Activated CD8-positive, alpha-beta memory T cell treated with anti-CD3 and anti-CD28 coated beads, Interleukin-2, amount 50 U/mL, for 4 hours (primary cell): ENCODE data around the gene CDCP2.
"Not testable (repeated sequence)": the region's sequence is repeated elsewhere in the genome, so short reads cannot be mapped to it uniquely, and the experiment has no call there.

Experiments used
- DNase-seq: peaks from one replicate; pipeline ENCODE4 v3.0.0-alpha.2; 2020

CDCP2 gene

DNA sequence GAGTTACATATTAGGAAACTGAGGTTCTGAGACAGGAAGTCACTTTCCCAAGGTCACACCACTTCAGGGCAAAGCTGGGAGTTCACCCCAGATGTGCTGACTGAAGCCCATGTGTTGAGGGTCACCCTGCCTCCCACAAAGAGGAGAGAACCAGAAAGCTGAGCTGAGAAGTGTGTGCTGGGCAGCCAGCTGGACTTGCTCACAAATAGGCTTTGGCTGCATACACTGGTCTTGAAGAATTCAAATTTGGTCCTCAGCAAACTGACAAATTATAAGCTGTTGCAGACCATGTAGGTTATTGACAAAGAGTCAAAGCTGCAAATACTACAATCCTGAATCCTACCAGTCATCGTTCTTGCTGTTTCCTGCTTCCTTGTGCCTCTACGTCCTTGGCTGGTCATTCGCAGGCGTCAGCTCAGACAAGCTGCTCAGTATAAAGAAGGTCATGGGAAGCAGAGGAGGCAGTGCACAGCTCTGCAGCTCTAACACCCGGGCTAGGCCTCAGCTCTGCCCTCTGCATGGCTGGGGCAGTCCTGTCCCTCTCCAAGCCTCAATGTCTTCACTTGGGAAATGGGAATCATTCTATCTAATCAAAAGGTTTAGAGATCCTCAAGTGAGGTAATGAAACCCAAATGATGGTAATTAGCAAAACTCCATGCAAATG lies 40.0 kb downstream of the CDCP2 start:
- no peak for DNase-seq

DNA sequence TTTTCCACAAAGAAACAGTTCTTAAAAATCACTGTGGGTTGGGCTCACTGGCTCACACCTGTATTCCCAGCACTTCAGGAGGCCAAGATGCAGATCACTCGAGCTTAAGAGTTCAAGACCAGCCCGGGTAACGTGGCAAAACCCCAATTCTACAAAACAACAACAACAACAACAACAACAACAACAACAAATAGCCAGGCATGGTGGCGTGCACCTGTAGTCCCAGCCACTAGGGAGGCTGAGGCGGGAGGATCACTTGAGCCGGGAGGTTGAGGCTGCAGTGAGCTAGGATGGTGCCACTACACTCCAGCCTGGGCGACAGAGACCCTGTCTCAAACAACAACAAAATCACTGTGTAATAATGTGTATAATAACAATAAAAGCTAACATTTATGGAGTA lies 40.8 kb downstream of the CDCP2 start:
- no peak for DNase-seq

DNA sequence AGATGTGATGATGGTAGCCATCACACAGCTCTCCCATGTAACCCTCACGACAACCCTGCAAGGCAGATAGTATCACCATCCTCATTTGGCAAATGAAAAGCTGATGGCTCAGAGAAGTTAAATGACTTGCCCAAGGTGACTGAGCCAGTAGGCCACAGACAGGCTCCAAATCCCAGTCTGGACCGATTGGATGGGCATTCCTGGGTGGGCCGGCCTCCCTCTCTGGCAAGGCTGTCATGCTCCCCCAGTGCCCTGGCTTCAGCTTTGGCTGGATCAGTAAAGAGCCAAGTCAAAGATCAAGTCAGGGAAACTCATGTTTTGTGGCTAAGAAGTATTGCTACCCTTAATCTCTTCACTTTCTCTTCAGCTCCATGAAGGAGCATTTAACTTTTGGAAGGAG lies 41.2 kb downstream of the CDCP2 start:
- no peak for DNase-seq

DNA sequence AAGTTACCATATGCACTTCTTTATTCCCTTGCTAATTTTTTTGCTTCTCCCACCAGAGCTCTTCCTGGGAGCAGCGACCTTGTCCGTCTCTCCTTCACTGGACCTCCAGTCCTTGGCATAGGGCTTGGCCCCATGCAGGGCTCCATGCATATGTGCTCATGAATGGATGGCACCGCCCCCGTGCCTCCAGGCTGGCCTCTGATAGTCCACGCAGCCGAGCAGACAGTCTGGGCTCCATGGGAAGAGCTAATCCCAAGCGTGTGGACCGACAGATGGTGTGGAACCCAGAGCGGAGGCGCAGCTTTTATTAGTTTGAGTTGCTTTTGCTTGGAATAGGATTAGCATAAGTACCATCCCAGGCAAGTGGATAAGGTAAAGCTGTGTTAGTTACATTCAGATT lies 41.8 kb downstream of the CDCP2 start:
- DNase-seq = no peak

DNA sequence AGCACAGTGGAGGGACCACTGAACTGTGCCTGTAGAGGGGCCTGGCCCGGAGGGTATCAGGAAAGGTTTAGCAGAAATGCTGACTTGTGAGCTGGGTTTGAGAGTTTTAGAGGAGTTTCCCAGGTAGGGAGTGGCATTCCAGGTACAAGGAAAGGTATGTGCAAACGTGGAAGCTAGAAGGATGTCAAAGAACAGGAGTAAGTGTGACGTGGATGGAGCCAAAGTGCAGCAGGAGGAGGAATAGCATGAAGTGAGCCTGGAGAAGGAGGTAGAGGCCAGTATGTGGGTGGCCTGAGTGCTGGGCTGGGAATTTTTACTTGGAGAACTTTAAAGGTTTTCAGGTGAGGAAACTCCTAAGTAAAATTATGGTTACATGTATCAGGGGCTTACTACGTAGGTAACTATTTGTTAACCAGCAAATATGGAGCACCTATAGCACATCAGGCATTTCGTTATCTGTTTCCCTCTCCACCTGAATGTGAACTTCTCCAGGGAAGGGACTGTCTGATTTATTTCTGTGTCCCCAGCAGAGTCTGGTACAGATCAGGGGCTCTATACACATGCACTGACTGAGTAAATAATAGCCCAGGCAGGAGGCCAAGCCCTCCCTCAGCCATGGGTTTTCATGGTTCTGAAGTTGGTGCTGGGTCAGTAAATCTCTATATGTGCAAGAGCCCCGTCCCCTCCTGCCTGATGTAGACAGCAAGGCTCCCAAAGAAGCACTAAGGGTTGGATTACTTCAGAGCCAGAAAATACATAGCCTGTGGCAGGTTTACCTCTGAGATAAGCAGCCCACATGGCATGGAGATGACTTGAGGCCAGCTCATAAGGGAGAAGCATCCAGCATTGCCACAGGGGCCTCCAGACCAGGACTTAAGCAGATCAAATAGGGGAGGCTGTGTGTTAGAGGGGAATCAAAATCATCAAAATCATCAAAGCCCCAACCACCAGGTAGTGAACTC lies 43.4 kb downstream of the CDCP2 start:
- DNase-seq = no peak

DNA sequence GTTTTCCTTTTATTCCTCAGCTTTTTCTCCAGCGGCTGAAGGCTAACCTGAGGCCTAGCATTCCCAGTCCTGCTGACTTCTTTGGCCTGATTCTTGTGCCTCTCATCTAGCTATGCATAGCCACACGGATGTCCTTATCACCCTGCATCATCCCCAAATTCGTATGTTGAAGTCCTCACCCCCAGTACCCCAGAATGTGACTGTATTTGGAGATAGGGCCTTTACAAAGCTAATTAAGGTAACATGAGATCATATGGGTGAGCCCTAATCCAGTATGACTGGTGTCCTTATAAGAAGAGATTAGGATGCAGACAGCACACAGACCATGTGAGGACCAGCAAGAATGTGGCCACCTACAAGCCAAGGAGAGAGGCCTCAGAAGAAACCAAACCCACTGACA lies 44.6 kb downstream of the CDCP2 start:
- DNase-seq = no peak

DNA sequence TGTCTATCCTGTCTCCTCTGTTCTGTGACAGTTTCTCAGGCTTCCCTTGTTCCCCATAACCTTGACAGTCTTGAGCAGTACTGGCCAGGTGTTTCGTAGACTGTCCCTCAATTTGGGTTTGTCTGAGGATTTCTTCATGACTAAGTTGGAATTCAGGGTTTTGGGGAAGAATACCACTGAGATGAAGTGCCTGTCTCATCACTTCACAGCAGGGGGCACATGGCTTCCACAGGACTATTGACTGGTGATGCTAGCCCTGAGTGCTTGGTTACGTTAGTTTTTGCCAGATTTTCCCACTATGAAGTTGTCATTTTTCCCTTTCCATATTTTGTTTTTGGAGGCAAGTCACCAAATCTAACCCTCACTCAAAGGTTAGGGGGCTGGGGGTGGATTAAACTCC lies 45.7 kb downstream of the CDCP2 start:
- DNase-seq = no peak

DNA sequence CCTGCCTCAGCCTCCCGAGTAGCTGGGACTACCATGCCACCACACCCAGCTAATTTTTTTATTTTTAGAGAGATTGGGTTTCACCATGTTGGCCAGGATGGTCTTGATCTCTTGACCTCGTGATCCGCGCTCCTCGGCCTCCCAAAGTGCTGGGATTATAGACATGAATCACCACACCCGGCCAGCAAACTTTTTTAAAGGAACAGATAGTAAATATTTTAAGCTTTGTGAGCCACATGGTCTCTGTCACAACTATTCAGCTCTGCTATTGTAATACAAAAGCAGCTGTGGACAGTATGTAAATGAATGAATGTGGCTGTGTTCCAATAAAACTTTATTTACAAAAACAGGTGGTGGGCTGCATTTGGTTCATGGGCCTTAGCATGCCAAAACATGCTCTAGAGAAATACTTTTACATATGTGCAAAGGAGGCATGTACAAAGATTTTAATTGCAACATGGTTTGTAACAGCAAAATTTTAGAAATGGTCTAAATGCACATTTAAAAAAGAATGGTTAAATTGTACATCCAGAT lies 47.0 kb downstream of the CDCP2 start:
- DNase-seq = no peak

DNA sequence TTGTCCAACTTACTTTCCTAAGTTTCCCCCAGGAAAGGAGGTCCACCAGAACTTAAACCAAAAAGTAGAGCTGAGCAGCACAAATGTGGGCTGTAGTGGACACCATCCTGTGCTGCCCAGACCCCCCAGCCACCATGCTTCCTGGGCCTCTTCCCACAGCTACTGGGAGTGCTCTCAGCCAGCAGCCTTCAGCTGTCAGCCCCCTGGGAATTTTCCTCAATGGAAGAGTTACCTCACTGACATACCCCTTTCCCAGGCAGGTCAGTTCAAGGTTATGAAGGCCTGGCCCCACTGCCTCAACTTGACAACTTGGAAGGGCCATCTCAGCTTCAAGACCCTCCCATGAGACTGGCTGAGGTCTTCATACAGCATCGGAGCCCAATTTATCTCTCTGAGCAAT lies 47.7 kb downstream of the CDCP2 start:
- DNase-seq = no peak

DNA sequence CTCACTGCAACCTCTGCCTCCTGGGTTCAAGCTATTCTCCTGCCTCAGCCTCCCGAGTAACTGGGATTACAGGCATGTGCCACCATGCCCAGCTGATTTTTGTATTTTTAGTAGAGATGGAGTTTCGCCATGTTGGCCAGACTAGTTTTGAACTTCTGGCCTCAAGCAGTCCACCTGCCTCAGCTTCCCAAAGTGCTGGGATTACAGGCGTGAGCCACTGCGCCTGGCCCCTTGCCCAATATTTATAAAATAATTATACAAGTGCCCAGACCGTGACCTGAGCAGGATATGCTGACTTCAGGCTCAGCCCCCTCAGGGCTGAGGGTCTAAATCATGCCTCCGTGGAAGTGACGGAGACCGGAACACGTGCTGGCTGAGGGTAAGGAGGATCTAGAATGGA lies 48.2 kb downstream of the CDCP2 start:
- DNase-seq = not testable (repeated sequence)

DNA sequence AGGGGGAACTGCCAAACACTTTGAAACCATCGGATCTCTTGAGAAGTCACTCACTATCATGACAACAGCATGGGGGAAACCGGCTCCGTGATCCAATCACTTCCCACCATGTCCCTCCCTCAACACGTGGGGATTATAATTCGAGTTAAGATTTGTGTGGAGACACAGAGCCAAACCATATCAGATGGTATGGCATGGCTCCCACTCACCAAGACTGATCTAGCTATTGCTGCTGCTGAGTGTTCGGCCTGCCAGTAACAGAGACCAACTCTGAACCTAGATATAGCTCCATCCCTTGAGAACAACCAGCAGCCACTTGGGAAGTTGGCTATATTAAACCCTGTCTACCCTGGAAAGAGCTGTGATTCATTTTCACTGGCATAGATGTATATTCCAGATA lies 49.4 kb downstream of the CDCP2 start:
- DNase-seq = no peak

DNA sequence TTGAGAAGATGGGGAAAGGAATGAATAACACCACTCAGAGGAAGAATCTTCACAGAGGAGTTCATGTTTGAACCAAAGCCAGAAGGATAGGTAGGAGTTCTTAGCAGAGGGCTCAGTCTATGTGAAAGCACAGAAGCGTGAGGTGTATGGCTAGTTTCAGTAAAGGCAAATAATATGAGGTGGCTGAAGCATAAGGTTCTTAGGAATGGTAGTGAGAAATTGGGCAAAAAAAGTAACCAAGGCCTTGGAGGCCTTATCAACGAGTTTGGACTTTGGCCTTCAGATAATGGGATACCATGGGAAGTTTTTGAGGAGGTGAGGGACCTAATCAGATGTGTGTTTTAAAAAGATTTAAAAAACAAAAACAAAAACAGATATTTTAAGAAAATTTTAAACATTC lies 52.3 kb downstream of the CDCP2 start:
- DNase-seq = no peak

DNA sequence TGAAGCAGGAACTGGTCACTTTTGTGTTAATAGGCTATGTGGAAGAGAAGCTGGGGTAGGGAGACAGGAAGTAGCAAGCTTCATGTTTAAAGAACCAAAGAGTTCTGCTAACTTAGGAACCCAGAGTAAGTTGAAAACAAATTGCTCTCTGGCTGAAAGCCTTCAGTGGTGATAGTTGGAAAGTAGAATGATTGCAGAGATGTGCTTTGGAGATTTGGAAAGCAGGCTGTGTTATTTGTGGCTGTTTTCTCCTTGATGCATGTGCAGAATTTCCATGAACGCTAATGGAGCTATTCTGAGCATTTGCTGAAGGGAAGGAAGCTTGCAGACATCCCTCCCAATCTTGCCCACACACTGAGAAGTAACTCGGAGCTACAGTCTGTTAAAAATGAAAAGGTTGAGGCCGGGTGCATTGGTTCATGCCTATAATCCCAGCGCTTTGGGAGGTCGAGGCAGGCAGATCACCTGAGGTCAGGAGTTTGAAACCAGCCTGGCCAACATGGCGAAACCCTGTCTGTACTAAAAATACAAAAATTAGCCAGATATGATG lies 53.7 kb downstream of the CDCP2 start:
- no peak for DNase-seq

DNA sequence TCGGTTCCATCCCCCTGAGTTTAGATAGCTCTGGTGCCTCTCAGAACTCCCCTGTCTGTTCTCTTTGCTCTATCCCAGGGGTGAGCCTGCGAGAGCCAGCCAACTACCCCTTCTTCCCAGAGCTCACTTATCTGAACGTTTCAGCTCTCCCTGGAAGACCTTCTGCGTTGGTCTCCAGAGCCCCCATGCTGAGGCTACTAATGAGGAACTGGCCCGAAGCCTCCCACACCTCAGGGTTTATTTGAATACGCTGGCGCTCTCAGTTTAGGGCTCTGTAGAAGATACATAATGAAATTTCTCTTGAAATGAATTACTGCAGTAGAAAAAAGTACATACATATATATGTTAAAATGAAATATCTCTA lies 55.9 kb downstream of the CDCP2 start:
- DNase-seq = no peak

DNA sequence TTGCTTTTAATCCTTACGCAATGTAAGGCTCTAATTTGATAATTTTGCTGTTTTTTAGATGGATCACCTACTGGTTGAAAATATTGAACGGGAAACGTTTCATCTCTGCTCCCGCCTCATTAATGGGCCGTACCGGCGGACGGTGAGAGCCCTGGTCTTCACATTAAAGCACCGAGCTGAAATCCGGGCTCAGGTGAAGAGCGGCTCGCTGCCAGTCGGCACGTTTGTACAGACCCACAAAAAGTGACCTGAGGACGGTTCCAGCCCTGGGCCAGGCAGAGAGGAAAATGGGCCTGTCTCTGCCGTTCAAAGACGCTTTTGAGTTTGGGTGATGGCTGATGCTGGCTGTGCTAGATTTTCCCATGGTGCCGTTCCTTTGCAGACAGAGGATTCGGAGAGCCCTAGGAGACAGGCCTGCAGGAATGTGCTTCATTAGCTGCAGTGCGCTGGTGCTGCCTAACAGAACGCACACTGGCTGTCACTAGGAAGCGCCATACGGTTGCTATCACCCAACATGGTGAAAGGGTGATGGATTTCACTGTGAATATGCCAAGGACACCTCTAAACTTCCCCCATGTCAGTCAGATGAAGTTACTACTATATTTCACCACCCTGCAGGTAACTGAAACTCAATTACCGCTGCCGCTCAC lies 56.4 kb downstream of the CDCP2 start:
- DNase-seq = no peak

DNA sequence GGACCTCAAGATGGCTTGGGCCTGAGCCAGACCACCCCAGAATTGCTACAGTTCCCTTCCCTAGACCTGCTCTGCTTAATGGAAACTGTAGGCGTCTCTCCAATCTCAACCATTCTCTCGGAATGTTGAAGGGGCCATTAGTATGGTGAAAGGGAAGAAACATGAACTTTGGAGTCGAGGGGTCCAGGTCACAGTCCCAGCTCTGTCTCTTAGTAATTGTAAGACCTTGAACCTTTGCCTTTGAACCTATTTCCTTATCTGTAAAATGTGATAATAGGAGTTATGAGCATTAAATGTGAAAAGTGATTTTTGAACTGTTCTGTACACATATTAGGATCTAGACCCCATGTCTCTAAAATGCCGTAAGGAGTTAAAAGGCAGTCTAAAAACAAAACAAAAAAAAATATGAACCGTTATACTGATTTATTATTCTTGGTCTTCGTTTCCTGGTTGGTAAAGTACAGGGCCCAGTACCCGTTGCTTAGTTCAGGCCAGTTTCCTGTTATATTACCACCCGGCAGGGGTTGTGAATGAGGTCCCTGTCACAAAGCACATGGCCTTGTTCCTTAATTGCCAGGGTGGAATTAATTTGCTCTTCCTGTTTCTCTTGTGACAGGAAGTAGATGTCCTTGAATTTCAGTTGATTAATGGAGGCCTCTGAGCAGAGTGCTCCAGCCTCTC lies 57.1 kb downstream of the CDCP2 start:
- DNase-seq = no peak

DNA sequence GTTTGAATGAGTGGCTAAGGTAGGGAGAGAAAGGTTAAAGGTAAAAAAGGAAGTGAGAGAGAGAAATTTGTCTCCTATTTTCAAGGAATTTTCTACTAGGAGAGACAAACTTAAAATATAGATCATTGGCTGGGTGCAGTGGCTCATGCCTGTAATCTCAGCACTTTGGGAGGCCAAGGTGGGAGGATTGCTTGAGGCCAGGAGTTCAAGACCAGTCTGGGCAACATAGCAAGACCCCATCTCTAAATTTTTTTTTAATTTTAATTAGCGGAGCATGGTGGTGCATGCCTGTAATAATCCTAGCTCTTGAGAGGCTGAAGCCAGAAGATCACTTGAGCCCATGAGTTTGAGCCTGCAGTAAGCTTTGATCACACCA lies 58.1 kb downstream of the CDCP2 start:
- DNase-seq = not testable (repeated sequence)

DNA sequence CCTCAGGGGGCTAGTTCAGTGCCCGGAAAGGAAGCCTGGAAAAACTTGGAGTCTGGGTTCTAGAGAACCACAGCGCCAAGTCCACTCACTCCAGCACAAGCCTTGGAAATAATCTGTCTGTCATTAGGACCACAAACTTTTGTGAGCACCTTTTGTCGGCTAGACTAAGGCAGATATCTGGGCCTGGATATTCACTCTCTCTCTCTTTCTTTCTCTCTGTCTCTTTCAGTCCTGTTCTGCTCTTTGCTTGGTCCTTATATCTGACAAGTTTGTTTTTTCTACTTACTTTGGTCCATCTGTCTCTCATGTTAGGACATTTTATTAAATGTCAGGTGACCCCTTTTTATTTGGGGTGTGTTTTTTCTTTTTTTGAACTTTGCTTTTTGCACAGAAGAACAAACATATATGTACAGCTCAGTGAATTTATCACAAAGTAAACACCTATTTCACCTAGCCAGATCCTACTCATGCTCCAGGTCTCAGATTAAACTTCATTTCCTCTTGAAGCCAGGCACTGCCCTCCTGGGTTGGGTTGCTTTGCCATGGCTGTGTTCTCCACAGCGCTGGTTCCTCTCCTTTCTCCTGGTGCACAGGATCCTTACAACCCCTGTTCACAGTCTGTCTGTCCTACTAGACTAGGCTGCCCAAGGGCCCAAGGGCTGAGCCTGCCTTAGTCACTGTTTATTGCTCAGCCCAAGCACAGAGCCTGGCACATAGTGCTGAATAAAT lies 58.6 kb downstream of the CDCP2 start:
- DNase-seq = no peak

DNA sequence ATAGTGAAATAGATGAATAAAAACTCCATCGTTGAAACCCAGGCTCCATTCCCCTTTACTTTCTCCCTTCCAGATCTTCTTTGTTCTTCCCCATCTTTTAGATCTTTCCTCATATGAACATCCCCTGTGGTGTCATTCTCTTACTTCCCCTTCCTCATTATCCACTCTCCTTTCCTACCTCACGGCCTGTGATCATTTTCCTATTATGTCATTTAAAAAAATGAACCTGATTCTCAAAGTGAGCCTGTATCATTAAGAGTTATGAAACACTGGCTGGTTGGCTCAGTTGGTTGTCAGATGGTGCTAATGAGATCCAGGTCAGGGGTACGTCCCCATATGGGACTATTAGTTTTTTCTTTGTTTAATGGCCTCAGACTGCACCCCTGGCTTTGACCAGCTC lies 61.1 kb downstream of the CDCP2 start:
- no peak for DNase-seq

DNA sequence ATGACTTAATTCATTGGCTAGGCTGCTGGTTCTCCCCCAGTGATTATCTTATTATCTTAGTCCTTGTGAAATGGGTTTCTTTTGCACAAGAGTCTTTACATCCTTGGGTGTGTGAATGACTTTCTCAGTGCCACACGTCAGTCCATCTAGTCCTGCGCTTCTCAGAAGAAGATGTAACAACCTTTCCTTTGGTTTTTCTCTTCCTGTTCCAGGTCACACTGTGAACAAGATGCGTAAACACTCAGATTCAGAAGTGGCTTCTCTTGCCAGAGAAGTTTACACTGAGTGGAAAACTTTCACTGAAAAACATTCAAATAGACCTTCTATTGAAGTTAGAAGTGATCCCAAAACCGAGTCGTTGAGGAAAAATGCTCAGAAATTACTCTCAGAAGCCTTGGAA lies 64.4 kb downstream of the CDCP2 start:
- DNase-seq = no peak

DNA sequence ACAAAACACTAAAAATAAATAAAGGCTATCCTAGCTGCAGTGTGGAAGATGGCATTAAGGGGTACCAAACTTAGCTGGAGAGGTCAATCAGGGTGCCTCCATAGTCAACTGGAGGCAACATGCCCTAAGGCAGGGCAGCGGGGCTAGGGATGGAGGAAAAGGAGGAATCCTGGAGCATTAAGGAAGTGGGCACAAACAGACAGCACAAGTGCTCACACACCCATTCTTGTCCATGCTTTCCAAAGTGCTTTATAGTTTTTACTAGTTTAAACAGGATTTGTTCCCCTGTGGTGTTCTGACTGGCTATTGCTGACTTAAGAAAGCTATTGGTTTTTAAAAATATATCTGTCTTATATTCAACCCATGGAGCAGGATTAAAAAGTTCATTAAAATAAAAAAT lies 66.0 kb downstream of the CDCP2 start:
- no peak for DNase-seq

DNA sequence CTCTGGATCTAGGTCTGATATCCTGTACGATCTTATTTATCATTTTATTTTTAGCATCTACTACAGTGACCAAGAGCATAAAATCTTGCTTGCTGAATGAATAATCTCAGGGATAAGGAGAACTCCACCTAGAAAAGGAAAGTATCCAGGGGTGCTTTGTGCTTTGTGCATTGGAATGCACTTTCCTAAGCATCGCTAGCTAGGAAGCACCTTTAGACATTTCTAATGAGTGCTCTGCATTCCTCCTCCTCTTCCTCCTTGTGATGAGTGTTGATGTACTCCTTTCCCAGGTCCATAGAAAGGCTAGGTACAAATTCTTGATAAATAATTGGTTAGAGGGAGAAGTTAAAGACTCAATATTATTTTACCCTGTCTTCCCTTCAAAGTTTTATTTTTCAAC lies 68.0 kb downstream of the CDCP2 start:
- no peak for DNase-seq
